ENCODE results near the gene SYNGR3.

SYNGR3 gene

DNA sequence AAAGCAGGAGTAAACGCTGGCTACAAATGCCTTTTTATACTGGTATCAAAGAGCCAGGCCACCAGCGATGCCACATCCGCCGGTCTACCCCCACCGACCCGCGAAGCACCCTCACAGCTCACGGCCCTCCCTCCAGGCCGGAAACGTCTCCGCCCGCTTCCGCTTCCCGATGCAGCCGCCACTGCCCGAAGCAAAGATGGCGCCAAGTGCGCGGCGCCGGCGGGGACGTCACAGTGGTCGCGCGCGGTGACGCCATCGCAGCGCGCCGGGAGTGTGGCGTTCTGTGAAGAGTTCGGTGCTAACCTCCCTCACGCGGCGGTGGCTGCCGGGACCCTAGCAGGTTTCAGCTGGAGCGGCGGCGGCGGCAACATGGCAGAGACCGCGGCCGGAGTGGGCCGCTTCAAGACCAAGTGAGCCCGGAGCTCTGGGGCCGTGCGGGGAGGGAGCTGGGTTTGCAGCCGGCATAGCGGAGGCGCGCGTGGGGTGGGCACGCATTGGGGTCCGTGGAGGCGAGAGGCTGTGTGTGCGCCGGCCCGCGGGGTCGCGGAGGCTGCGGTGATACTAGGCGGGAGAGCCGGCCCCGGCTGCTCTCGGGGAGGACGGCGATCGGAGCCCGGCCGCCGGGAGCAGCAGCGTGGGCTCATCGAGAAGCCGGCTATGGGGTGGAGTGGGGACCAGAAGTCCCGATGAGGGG lies 17.8 kb upstream of the SYNGR3 start, which contains the start of gene TBL3:
Gene TBL3, plus strand, starts transcription at position 258 of the 694 bp plus-strand sequence. Its CDS starts 112 bp downstream, at position 370.
- no CpG with 5 or more reads among the region's 78 CpGs for WGBS (ENCODE audit: extremely low coverage, insufficient coverage, low lambda C conversion rate)
- H2AK5ac ChIP-seq (ENCODE audit: low read length): peak within 1 kb of the TSS; percentile 95

GRCh38 chr16:1972490-1972877 lies 17.3 kb upstream of the SYNGR3 start:
- H3K4ac ChIP-seq (ENCODE audit: low read depth, low read length): peak overlapping the region; percentile 25
- H3K27ac ChIP-seq (ENCODE audit: low read depth, low read length): no peak overlapping the region
- H2BK15ac ChIP-seq (replicated peaks; ENCODE audit: low read depth): no peak overlapping the region
- WGBS (ENCODE audit: extremely low coverage, insufficient coverage, low lambda C conversion rate): no CpG with 5 or more reads among the region's 22 CpGs
- H3K18ac ChIP-seq (ENCODE audit: low read length): no peak overlapping the region
- no peak overlapping the region for H2BK5ac ChIP-seq (ENCODE audit: low read length)
- H2BK120ac ChIP-seq (ENCODE audit: low read depth, low read length): no peak overlapping the region
- H3K27me3 ChIP-seq (ENCODE audit: insufficient read depth, low read length, poor library complexity): no peaks in the 10 kb centered on the region
- no peak overlapping the region for H3K23ac ChIP-seq (ENCODE audit: low read length)
- H4K8ac ChIP-seq (ENCODE audit: low read depth, low read length): no peak overlapping the region
- peaks cover 13% of the 10 kb centered on the region for H3K79me2 ChIP-seq (ENCODE audit: control insufficient read depth, insufficient read depth, low read length)
- DNase-seq: peak; percentile 47
- H3K4me3 ChIP-seq (ENCODE audit: low read length): peak overlapping the region; percentile 86
- H3K9ac ChIP-seq (ENCODE audit: low read length): peak overlapping the region; percentile 89
- peak overlapping the region; percentile 90 for H3K56ac ChIP-seq (ENCODE audit: low read length)
- H4K5ac ChIP-seq (ENCODE audit: low read length): no peak overlapping the region
- peaks cover 5% of the 10 kb centered on the region for H3K79me1 ChIP-seq (ENCODE audit: low read length)
- peak overlapping the region; percentile 38 for H3K4me2 ChIP-seq (ENCODE audit: low read length)
- H3K4me1 ChIP-seq (ENCODE audit: control insufficient read depth, low read depth, low read length): no peaks in the 10 kb centered on the region
- no peak overlapping the region for H2AK5ac ChIP-seq (ENCODE audit: low read length)
- peaks cover 4% of the 10 kb centered on the region for H3K36me3 ChIP-seq (ENCODE audit: control insufficient read depth, insufficient read depth, low read length)

More for the DNA sequence above, 17.8 kb upstream of the SYNGR3 start, which contains the start of gene TBL3:
- H3K79me1 ChIP-seq (ENCODE audit: low read length): peaks cover 5% of the 10 kb centered on the region
- H3K23ac ChIP-seq (ENCODE audit: low read length): peak within 1 kb of the TSS; percentile 94
- peak within 1 kb of the TSS; percentile 30 for H3K27ac ChIP-seq (ENCODE audit: low read depth, low read length)
- H3K79me2 ChIP-seq (ENCODE audit: control insufficient read depth, insufficient read depth, low read length): peaks cover 13% of the 10 kb centered on the region
- H2BK15ac ChIP-seq (replicated peaks; ENCODE audit: low read depth): no peak within 1 kb of the TSS
- no peaks in the 10 kb centered on the region for H3K27me3 ChIP-seq (ENCODE audit: insufficient read depth, low read length, poor library complexity)
- no peaks in the 10 kb centered on the region for H3K4me1 ChIP-seq (ENCODE audit: control insufficient read depth, low read depth, low read length)
- H2BK120ac ChIP-seq (ENCODE audit: low read depth, low read length): no peak within 1 kb of the TSS
- peak within 1 kb of the TSS; percentile 98 for H3K9ac ChIP-seq (ENCODE audit: low read length)
- H3K4me3 ChIP-seq (ENCODE audit: low read length): peak within 1 kb of the TSS; percentile 92
- H3K36me3 ChIP-seq (ENCODE audit: control insufficient read depth, insufficient read depth, low read length): peaks cover 4% of the 10 kb centered on the region
- peak within 1 kb of the TSS; percentile 81 for H3K4me2 ChIP-seq (ENCODE audit: low read length)
- no peak within 1 kb of the TSS for H4K8ac ChIP-seq (ENCODE audit: low read depth, low read length)
- H3K4ac ChIP-seq (ENCODE audit: low read depth, low read length): peak within 1 kb of the TSS; percentile 25
- no peak within 1 kb of the TSS for H4K5ac ChIP-seq (ENCODE audit: low read length)
- H2BK5ac ChIP-seq (ENCODE audit: low read length): peak within 1 kb of the TSS; percentile 88
- peak within 1 kb of the TSS; percentile 99 for H3K56ac ChIP-seq (ENCODE audit: low read length)
- DNase-seq: peak; percentile 97
- H3K18ac ChIP-seq (ENCODE audit: low read length): no peak within 1 kb of the TSS

DNA sequence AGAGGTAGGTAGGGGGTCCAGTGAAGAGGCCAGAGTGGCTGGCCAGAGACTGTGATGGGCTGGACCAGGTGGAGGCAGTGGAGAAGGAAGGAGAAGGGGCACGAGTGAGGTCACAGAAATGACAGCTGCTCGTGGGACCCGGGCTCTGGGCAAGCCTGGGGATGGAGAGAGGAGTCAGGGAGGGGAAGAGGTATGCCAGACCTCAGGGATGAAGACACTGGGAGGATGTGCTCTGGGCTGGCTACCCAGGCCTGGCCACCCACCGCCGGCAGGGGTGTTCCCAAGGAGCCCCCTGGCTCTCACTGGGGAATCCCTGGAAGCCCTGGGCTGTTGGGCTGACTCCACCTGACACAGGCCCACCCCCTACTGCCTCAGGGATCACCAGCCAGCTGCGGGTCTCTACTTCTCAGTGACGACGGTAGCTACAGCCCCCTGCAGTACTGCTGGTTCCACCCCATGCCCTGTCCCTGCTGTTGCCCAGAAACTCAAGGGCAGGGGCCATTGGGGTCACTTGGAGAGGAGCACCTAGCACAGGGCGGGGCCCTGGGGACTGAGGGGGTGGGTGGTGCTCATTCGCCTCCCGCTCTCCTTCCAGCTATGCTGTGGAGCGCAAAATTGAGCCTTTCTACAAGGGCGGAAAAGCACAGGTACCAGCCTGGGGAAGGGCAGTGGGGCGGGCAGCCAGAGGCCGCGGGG lies 16.2 kb upstream of the SYNGR3 start:
- H3K4ac ChIP-seq (ENCODE audit: low read depth, low read length): no peak overlapping the region
- H3K36me3 ChIP-seq (ENCODE audit: control insufficient read depth, insufficient read depth, low read length): peaks cover 4% of the 10 kb centered on the region
- H3K79me2 ChIP-seq (ENCODE audit: control insufficient read depth, insufficient read depth, low read length): peaks cover 13% of the 10 kb centered on the region
- no peak overlapping the region for H3K23ac ChIP-seq (ENCODE audit: low read length)
- no peak overlapping the region for H2BK15ac ChIP-seq (replicated peaks; ENCODE audit: low read depth)
- no peak overlapping the region for H2AK5ac ChIP-seq (ENCODE audit: low read length)
- no peak overlapping the region for H4K5ac ChIP-seq (ENCODE audit: low read length)
- no peaks in the 10 kb centered on the region for H3K27me3 ChIP-seq (ENCODE audit: insufficient read depth, low read length, poor library complexity)
- no peak overlapping the region for H2BK5ac ChIP-seq (ENCODE audit: low read length)
- H3K9ac ChIP-seq (ENCODE audit: low read length): no peak overlapping the region
- no peak overlapping the region for H4K8ac ChIP-seq (ENCODE audit: low read depth, low read length)
- H3K56ac ChIP-seq (ENCODE audit: low read length): no peak overlapping the region
- DNase-seq: no peak
- no peak overlapping the region for H3K27ac ChIP-seq (ENCODE audit: low read depth, low read length)
- H3K4me2 ChIP-seq (ENCODE audit: low read length): no peak overlapping the region
- no CpG with 5 or more reads among the region's 16 CpGs for WGBS (ENCODE audit: extremely low coverage, insufficient coverage, low lambda C conversion rate)
- no peak overlapping the region for H3K4me3 ChIP-seq (ENCODE audit: low read length)
- peaks cover 5% of the 10 kb centered on the region for H3K79me1 ChIP-seq (ENCODE audit: low read length)
- no peak overlapping the region for H2BK120ac ChIP-seq (ENCODE audit: low read depth, low read length)
- H3K4me1 ChIP-seq (ENCODE audit: control insufficient read depth, low read depth, low read length): no peaks in the 10 kb centered on the region
- no peak overlapping the region for H3K18ac ChIP-seq (ENCODE audit: low read length)

- H3K4me1 ChIP-seq (ENCODE audit: control insufficient read depth, low read depth, low read length): no peaks in the 10 kb centered on the region
- no CpG with 5 or more reads among the region's 42 CpGs for whole genome bisulfite sequencing (ENCODE audit: extremely low coverage, insufficient coverage, low lambda C conversion rate)
- no peak overlapping the region for H2BK15ac ChIP-seq (replicated peaks; ENCODE audit: low read depth)
- H3K4ac ChIP-seq (ENCODE audit: low read depth, low read length): no peak overlapping the region
- no peak overlapping the region for H2BK5ac ChIP-seq (ENCODE audit: low read length)
- H3K4me3 ChIP-seq (ENCODE audit: low read length): no peak overlapping the region
- H3K27me3 ChIP-seq (ENCODE audit: insufficient read depth, low read length, poor library complexity): no peaks in the 10 kb centered on the region
- no peak overlapping the region for H3K56ac ChIP-seq (ENCODE audit: low read length)
- no peak overlapping the region for H2AK5ac ChIP-seq (ENCODE audit: low read length)
- H2BK120ac ChIP-seq (ENCODE audit: low read depth, low read length): no peak overlapping the region
- H4K5ac ChIP-seq (ENCODE audit: low read length): no peak overlapping the region
- no peak overlapping the region for H3K27ac ChIP-seq (ENCODE audit: low read depth, low read length)
- DNase-seq: no peak
- no peak overlapping the region for H3K23ac ChIP-seq (ENCODE audit: low read length)
- H3K9ac ChIP-seq (ENCODE audit: low read length): no peak overlapping the region
- H3K79me2 ChIP-seq (ENCODE audit: control insufficient read depth, insufficient read depth, low read length): peaks cover 13% of the 10 kb centered on the region
- no peak overlapping the region for H3K4me2 ChIP-seq (ENCODE audit: low read length)
- H3K18ac ChIP-seq (ENCODE audit: low read length): no peak overlapping the region
- H4K8ac ChIP-seq (ENCODE audit: low read depth, low read length): no peak overlapping the region
- H3K79me1 ChIP-seq (ENCODE audit: low read length): peaks cover 5% of the 10 kb centered on the region
- H3K36me3 ChIP-seq (ENCODE audit: control insufficient read depth, insufficient read depth, low read length): peaks cover 4% of the 10 kb centered on the region
These were observed 15.4 kb upstream of the SYNGR3 start for GRCh38 chr16:1974157-1975070.

DNA sequence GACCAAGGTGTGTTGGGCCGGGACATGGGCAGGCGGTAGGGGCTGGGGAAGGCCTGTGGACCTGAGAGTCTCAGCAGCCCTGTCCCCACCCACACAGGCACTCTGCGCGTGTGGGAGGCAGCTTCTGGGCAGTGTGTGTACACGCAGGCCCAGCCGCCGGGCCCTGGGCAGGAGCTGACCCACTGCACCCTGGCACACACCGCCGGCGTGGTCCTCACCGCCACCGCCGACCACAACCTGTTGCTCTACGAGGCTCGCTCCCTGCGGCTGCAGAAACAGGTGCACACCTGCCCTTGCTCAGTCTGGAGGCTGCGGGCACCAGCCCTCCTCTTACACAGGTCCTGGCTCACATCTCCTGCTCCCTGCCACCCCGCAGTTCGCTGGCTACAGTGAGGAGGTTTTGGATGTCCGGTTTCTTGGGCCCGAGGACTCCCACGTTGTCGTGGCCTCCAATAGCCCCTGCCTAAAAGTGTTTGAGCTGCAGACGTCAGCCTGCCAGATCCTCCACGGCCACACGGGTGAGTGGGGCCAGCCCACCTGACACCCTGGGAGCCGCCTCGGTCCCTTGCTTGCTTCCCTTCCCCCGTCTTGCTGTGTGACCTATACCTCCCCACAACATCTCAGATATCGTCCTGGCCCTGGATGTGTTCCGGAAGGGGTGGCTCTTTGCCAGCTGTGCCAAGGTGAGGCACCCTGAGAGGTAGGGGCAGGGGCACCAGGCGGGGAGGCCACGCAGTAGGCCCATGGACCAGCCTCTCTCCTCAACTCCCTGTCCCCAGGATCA lies 14.1 kb upstream of the SYNGR3 start:
- Histone ChIP-seq H3K79me2 (ENCODE audit: control insufficient read depth, insufficient read depth, low read length) (peaks cover 13% of the 10 kb centered on the region), H3K79me1 (ENCODE audit: low read length) (peaks cover 5% of the 10 kb centered on the region), H3K18ac (ENCODE audit: low read length) (no peak overlapping the region), H3K4ac (ENCODE audit: low read depth, low read length) (no peak overlapping the region), H3K4me1 (ENCODE audit: control insufficient read depth, low read depth, low read length) (no peaks in the 10 kb centered on the region), H3K36me3 (ENCODE audit: control insufficient read depth, insufficient read depth, low read length) (peaks cover 4% of the 10 kb centered on the region), H3K56ac (ENCODE audit: low read length) (no peak overlapping the region), H2BK15ac (replicated peaks; ENCODE audit: low read depth) (no peak overlapping the region), H3K4me3 (ENCODE audit: low read length) (no peak overlapping the region), H2AK5ac (ENCODE audit: low read length) (no peak overlapping the region), H3K27ac (ENCODE audit: low read depth, low read length) (no peak overlapping the region), H3K23ac (ENCODE audit: low read length) (no peak overlapping the region), H3K27me3 (ENCODE audit: insufficient read depth, low read length, poor library complexity) (peaks cover 1% of the 10 kb centered on the region), H3K9ac (ENCODE audit: low read length) (no peak overlapping the region), H4K8ac (ENCODE audit: low read depth, low read length) (no peak overlapping the region), H2BK120ac (ENCODE audit: low read depth, low read length) (no peak overlapping the region), H4K5ac (ENCODE audit: low read length) (no peak overlapping the region), H3K4me2 (ENCODE audit: low read length) (no peak overlapping the region), H2BK5ac (ENCODE audit: low read length) (no peak overlapping the region)
- DNase-seq: no peak
- WGBS (ENCODE audit: extremely low coverage, insufficient coverage, low lambda C conversion rate): no CpG with 5 or more reads among the region's 33 CpGs

Measured in mesendoderm (in vitro differentiated cells).